Heart left ventricle (tissue), 16 donors: Measurements from ENCODE around the gene IL19. TPM values are rescaled to one million over a fixed set of nuclear protein-coding genes. Genes with fewer than 3 reads are reported as not detected.

Experiments
- ATAC-seq, 4 donors: fragments of 200-7000 bp; cut with Tn5 transposase; one replicate each; pipeline ENCODE4 v1.9.1; 2020 to 2022; ENCODE audit warnings: moderate library complexity in 4 of 4, mild to moderate bottlenecking in 3 of 4, moderate number of reproducible peaks in 1 of 4
- DNase-seq, 5 donors: peaks; one replicate each; pipeline ENCODE4 v3.0.0-alpha.2; 2020
- H3K27ac ChIP-seq, 12 donors: fragments of 200-600 bp; sonication (generic) in 4 of 12; one replicate each; pipeline versions ENCODE4 v1.5.0 to v1.8.0; 2016 to 2022; ENCODE audit warnings: mild to moderate bottlenecking in 2 of 12
- H3K27me3 ChIP-seq, 9 donors: fragments of 200-600 bp; sonication (generic) in 2 of 9; one replicate each; pipeline versions ENCODE4 v1.5.1 to v1.8.0; 2016 to 2022; ENCODE audit warnings: mild to moderate bottlenecking in 3 of 9
- H3K36me3 ChIP-seq, 9 donors: fragments of 200-600 bp; sonication (generic) in 2 of 9; one replicate each; pipeline versions ENCODE4 v1.5.0 to v1.8.0; 2018 to 2022; ENCODE audit warnings: mild to moderate bottlenecking in 2 of 9
- H3K4me1 ChIP-seq, 12 donors: fragments of 200-600 bp; sonication (generic) in 4 of 12; one replicate each; pipeline versions ENCODE4 v1.5.0 to v1.8.0; 2016 to 2022; ENCODE audit warnings: mild to moderate bottlenecking in 3 of 12
- H3K4me3 ChIP-seq, 12 donors: fragments of 200-600 bp; sonication (generic) in 4 of 12; one replicate each; pipeline versions ENCODE4 v1.5.0 to v1.8.0; 2017 to 2022; ENCODE audit warnings: mild to moderate bottlenecking in 9 of 12, moderate library complexity in 4 of 12
- H3K9me3 ChIP-seq, 12 donors: fragments of 200-600 bp; sonication (generic) in 4 of 12; one replicate each; pipeline versions ENCODE4 v1.5.0 to v1.8.0; 2016 to 2022; ENCODE audit warnings: mild to moderate bottlenecking in 1 of 12
- CTCF ChIP-seq, 12 donors: fragments of 200-600 bp; sonication (generic) in 4 of 12; IDR thresholded peaks; one replicate each; pipeline versions ENCODE4 v1.5.0 to v1.8.0; 2018 to 2022; ENCODE audit warnings: antibody characterized with exemption in 12 of 12, mild to moderate bottlenecking in 5 of 12
- POLR2A ChIP-seq, 2 donors: fragments of 450-650 bp; IDR thresholded peaks; one replicate each; pipeline ENCODE4 v1.6.1; 2017; ENCODE audit warnings: antibody characterized with exemption in 2 of 2, mild to moderate bottlenecking in 2 of 2, moderate library complexity in 2 of 2
- WGBS, 4 donors: extraction: QIAGEN DNeasy Blood & Tissue Kit in 2 of 4; methylation state at CpG; one replicate each; pipeline versions ENCODE4 v1.1.5 to v1.1.7; 2013 to 2018; 5-methylcytosine and 5-hydroxymethylcytosine counted together
- intact Hi-C, 10 donors: fragments of 100-400 bp; cut with DNase I; formaldehyde crosslinking; loops; one replicate each; pipeline versions ENCODE4 v1.11.1 to v1.14.2; 2022
- polyA plus RNA-seq, 2 donors: library from polyadenylated mRNA; stranded (reverse); fragments of 200-250 nt; gene quantifications; one replicate each; pipeline ENCODE4 v1.2.3, GENCODE V29; 2013
- total RNA-seq, 9 donors: library from RNA; depleted of rRNA in 2 of 9; stranded (reverse); fragments of >200 nt in 2 of 9; fragmentation: NEBNext Ultra II Directional in 3 of 9; extraction: Animal tissue kit (Norgen Biotek cat#: 25700) in 3 of 9; gene quantifications; one replicate each; pipeline versions ENCODE4 v1.1.0 to v1.2.4, GENCODE V29; 2016 to 2023
- donor health status: ischemic (EF 13 %, LVEDD 7.1; RV severe dilation, severe dysfunction).
- donor health status: healthy with polysubstance abuse.
- donor health status: DM: no; HTN: yes; CAD: no.
- donor health status: DM: no; HTN: no; CAD: no.
- donor health status: ischemic (EF 25% LVEDD 6.9; RV normal size, moderate dysfunction).
- donor health status: ischemic (EF 25% LVEDD 5.7; RV mildly dilated, moderate dysfunction).
- donor health status: healthy.
- donor health status: DM: yes; HTN: yes; CAD: no.
- donor health status: ischemic (EF 35%, LVEDD 5.7; RV mildly dilated, moderate dysfunction).
- donor health status: nonischemic (EF 11% LVEDD 7.7; RV severe dilation, severe dysfunction).
- donor health status: DM: yes; HTN: yes; CAD: no.
- donor health status: PGD.
- donor health status: ischemic (EF 29% LVEDD 5.4; RV normal size, mild dysfunction).
- donor health status: nonischemic (EF 23%, LVEDD 6.1; RV moderate dilation, normal function).

IL19 gene
- total and polyA plus RNA-seq, 11 donors: not detected

GRCh38 chr1:206723462-206723804, 47.1 kb upstream of the IL19 start:
- TF ChIP-seq POLR2A (IDR thresholded peaks at IDR 0.05) (no peak), CTCF (IDR thresholded peaks at IDR 0.05) (no peak)
- H3K4me1 ChIP-seq: peaks cover 16 to 100% (median 94%) of the 10 kb centered on the region in 12 donors
- peak overlapping the region in 7 of 12 donors; percentile 4 to 28 (median 20) for H3K4me3 ChIP-seq
- H3K27me3 ChIP-seq: no peaks in the 10 kb centered on the region
- H3K27ac ChIP-seq: peak overlapping the region; percentile 64 to 95 (median 84)
- peak in 2 of 4 donors; percentile 1 to 2 for ATAC-seq
- no peaks in the 10 kb centered on the region for H3K9me3 ChIP-seq
- no peak for DNase-seq
- WGBS, 4 donors: 25 to 56% (median 45%) methylated on average over 1 to 4 of the region's 4 CpGs
- intact Hi-C loops: loop anchor here in 6 of 10 donors (2.0 to 10.0 kb wide), 3 partner anchors 36 to 69 kb away; no protein-coding TSS in a partner anchor
- no peaks in the 10 kb centered on the region for H3K36me3 ChIP-seq

- peak overlapping the region; percentile 64 to 95 (median 84) for H3K27ac ChIP-seq
- TF ChIP-seq CTCF (IDR thresholded peaks at IDR 0.05): peak in 2 of 12 donors; percentile 4 to 25
- TF ChIP-seq POLR2A (IDR thresholded peaks at IDR 0.05): peak in 1 of 2 donors; percentile 41
- no peaks in the 10 kb centered on the region for H3K27me3 ChIP-seq
- peaks cover 16 to 100% (median 93%) of the 10 kb centered on the region in 12 donors for H3K4me1 ChIP-seq
- H3K9me3 ChIP-seq: no peaks in the 10 kb centered on the region
- 29 to 57% (median 37%) methylated on average over 7 to 12 of the region's 12 CpGs for WGBS, 4 donors
- H3K36me3 ChIP-seq: peaks cover 0 to 4% (median under 1%) of the 10 kb centered on the region in 9 donors
- peak; percentile 62 to 84 (median 75) for ATAC-seq
- DNase-seq: peak in 4 of 5 donors; percentile 40 to 83 (median 55)
- H3K4me3 ChIP-seq: peak overlapping the region in 5 of 12 donors; percentile 4 to 28 (median 22)
- intact Hi-C loops: loop anchor here in 8 of 10 donors (1.0 to 10.0 kb wide), 8 partner anchors 15 to 69 kb away; no protein-coding TSS in a partner anchor
Observed at GRCh38 chr1:206723805-206724472, 46.6 kb upstream of the IL19 start.

- H3K27me3 ChIP-seq: no peaks in the 10 kb centered on the region
- WGBS, 4 donors: 59 to 69% (median 63%) methylated on average over 9 of the region's 9 CpGs
- TF ChIP-seq POLR2A (IDR thresholded peaks at IDR 0.05) (no peak), CTCF (IDR thresholded peaks at IDR 0.05) (peak in 11 of 12 donors; percentile 30 to 66 (median 56))
- H3K27ac ChIP-seq: peak overlapping the region in 9 of 12 donors; percentile 14 to 95 (median 84)
- intact Hi-C loops: loop anchor here in 7 of 10 donors (2.0 to 10.0 kb wide), 11 partner anchors 17 to 187 kb away; partner anchors contain the start of gene DYRK3 (in 2 of the 7)
- peaks cover 14 to 89% (median 80%) of the 10 kb centered on the region in 12 donors for H3K4me1 ChIP-seq
- DNase-seq (peak in 1 of 5 donors; percentile 65), ATAC-seq (no peak)
- peaks cover 0 to 18% (median 15%) of the 10 kb centered on the region in 9 donors for H3K36me3 ChIP-seq
- no peak overlapping the region for H3K4me3 ChIP-seq
- no peaks in the 10 kb centered on the region for H3K9me3 ChIP-seq
Observed at GRCh38 chr1:206725109-206725963, 45.2 kb upstream of the IL19 start.
